Gastrocnemius medialis (tissue), 4 donors: ENCODE results near the gene JADE2.

Experiments used
- POLR2A ChIP-seq, 2 donors: fragments of 450-650 bp; IDR thresholded peaks; one replicate each; pipeline ENCODE4 v1.6.1; 2017; ENCODE audit warnings: antibody characterized with exemption in 2 of 2, mild to moderate bottlenecking in 2 of 2, moderate library complexity in 2 of 2
- TF ChIP-seq, protein P1 (sequence below), 5 experiments: fragments of 450-650 bp in 3 of 5; fragments of 200-600 bp in 2 of 5; sonication (generic) in 2 of 5; IDR thresholded peaks in 4 of 5; conservative IDR thresholded peaks in 1 of 5; 1 replicate in 4 of 5; 2 replicates in 1 of 5; pipeline ENCODE4 v1.5.1; 2016 to 2019; ENCODE audit warnings: antibody characterized with exemption in 5 of 5, mild to moderate bottlenecking in 3 of 5, moderate library complexity in 3 of 5

DNA sequence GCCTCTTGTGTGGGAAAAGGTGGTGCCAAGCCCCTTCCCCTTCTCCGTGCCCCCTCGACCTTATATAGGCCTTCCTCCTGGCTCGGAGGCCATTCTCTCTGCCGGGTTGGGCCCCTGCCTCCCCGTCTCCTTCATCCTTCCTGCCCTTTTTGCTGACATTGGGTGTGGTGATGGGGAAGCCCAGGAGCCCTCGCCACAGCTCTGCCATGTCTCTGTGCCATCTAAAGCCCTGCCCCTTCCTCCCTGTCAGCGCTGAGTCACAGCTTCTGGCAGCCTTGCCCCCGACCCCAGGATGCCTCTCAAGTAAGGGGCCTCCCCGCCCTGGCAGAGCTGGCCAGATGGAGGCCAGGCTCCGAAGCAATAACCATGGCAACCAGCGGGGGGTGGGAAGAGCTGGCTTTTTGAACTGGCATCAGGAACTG is 30.4 kb downstream of the JADE2 start:
- TF ChIP-seq, protein P1, sequence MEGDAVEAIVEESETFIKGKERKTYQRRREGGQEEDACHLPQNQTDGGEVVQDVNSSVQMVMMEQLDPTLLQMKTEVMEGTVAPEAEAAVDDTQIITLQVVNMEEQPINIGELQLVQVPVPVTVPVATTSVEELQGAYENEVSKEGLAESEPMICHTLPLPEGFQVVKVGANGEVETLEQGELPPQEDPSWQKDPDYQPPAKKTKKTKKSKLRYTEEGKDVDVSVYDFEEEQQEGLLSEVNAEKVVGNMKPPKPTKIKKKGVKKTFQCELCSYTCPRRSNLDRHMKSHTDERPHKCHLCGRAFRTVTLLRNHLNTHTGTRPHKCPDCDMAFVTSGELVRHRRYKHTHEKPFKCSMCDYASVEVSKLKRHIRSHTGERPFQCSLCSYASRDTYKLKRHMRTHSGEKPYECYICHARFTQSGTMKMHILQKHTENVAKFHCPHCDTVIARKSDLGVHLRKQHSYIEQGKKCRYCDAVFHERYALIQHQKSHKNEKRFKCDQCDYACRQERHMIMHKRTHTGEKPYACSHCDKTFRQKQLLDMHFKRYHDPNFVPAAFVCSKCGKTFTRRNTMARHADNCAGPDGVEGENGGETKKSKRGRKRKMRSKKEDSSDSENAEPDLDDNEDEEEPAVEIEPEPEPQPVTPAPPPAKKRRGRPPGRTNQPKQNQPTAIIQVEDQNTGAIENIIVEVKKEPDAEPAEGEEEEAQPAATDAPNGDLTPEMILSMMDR (IDR thresholded peaks at IDR 0.05 in 4 of 5, conservative IDR thresholded peaks at IDR 0.05 in 1 of 5) = no peak
- TF ChIP-seq POLR2A (IDR thresholded peaks at IDR 0.05) = no peak
